ENCODE data around the gene ARHGEF28. TPM values are rescaled to one million over a fixed set of nuclear protein-coding genes. Genes with fewer than 3 reads are reported as not detected.

ARHGEF28 gene
- total RNA-seq, 1 experiment from 2014 or later, result 6.1 TPM

DNA sequence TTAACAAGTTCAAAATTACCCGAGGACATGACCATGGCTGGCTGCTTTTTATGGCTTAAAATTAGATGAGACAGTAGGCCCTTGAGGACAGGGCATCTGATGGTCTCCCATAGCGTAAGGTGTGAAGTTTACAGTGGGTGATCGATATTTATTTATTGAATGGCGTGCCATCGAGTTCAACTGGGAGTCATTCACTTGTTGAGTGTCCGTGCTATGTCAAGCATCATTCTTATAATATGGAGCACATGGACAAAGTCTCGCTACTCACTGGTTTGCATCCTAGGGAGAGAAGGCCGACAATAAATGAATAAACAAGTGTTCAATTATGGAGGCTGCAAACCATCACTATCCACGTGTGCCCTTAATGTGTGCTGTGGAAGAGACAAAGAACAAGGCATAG, 277.2 kb downstream of the ARHGEF28 start:
- H2AFZ ChIP-seq (ENCODE audit: low read depth, low read length, poor library complexity, severe bottlenecking), result no peak overlapping the region
- BruUV-seq (replicated peaks), result no TSS peak
- TF ChIP-seq EGR1 (IDR thresholded peaks at IDR 0.05; ENCODE audit: low read depth), result no peak
- TF ChIP-seq RAD21 (IDR thresholded peaks at IDR 0.05; ENCODE audit: low read depth), result no peak
- no peak for TF ChIP-seq JUND (IDR thresholded peaks at IDR 0.05)
- no peak for TF ChIP-seq POLR2A (IDR thresholded peaks at IDR 0.05; ENCODE audit: borderline replicate concordance, extremely low read depth, insufficient read depth, insufficient read length)
- no peak for TF ChIP-seq EZH2 (IDR thresholded peaks at IDR 0.05)
- no peak for TF ChIP-seq SIN3A (IDR thresholded peaks at IDR 0.05; ENCODE audit: low read depth)
- TF ChIP-seq, protein P1, sequence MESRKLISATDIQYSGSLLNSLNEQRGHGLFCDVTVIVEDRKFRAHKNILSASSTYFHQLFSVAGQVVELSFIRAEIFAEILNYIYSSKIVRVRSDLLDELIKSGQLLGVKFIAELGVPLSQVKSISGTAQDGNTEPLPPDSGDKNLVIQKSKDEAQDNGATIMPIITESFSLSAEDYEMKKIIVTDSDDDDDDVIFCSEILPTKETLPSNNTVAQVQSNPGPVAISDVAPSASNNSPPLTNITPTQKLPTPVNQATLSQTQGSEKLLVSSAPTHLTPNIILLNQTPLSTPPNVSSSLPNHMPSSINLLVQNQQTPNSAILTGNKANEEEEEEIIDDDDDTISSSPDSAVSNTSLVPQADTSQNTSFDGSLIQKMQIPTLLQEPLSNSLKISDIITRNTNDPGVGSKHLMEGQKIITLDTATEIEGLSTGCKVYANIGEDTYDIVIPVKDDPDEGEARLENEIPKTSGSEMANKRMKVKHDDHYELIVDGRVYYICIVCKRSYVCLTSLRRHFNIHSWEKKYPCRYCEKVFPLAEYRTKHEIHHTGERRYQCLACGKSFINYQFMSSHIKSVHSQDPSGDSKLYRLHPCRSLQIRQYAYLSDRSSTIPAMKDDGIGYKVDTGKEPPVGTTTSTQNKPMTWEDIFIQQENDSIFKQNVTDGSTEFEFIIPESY (IDR thresholded peaks at IDR 0.05; ENCODE audit: extremely low read depth, insufficient replicate concordance, low read length), result no peak
- no peak for TF ChIP-seq EZH2phosphoT487 (IDR thresholded peaks at IDR 0.05; ENCODE audit: borderline replicate concordance)
- no peak for TF ChIP-seq CEBPB (IDR thresholded peaks at IDR 0.05; ENCODE audit: low read depth)
- TF ChIP-seq ZNF274 (IDR thresholded peaks at IDR 0.05; ENCODE audit: low read depth, low read length), result no peak
- TF ChIP-seq, protein P2, sequence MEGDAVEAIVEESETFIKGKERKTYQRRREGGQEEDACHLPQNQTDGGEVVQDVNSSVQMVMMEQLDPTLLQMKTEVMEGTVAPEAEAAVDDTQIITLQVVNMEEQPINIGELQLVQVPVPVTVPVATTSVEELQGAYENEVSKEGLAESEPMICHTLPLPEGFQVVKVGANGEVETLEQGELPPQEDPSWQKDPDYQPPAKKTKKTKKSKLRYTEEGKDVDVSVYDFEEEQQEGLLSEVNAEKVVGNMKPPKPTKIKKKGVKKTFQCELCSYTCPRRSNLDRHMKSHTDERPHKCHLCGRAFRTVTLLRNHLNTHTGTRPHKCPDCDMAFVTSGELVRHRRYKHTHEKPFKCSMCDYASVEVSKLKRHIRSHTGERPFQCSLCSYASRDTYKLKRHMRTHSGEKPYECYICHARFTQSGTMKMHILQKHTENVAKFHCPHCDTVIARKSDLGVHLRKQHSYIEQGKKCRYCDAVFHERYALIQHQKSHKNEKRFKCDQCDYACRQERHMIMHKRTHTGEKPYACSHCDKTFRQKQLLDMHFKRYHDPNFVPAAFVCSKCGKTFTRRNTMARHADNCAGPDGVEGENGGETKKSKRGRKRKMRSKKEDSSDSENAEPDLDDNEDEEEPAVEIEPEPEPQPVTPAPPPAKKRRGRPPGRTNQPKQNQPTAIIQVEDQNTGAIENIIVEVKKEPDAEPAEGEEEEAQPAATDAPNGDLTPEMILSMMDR (IDR thresholded peaks at IDR 0.05 in 2 of 3, conservative IDR thresholded peaks at IDR 0.05 in 1 of 3; ENCODE audit: borderline replicate concordance in 1 of 3, insufficient read depth in 1 of 3, low read depth in 2 of 3, low read length in 2 of 3), result no peak
- H3K27ac ChIP-seq (ENCODE audit: low read depth, low read length), result no peak overlapping the region
- H3K36me3 ChIP-seq (ENCODE audit: control insufficient read depth in 1 of 2, insufficient read depth in 2 of 2, low read length in 2 of 2), result no peaks in the 10 kb centered on the region
- H4K20me1 ChIP-seq (ENCODE audit: insufficient read depth), result no peaks in the 10 kb centered on the region
- ATAC-seq, result no peak
- CTCF ChIA-PET, result interaction anchor here (1.7 to 2.6 kb wide), 3 partner anchors 14 to 746 kb away, joined by 3 to 18 read pairs (median 11); partner anchors contain the start of gene ENC1
- H3K4me1 ChIP-seq (ENCODE audit: control insufficient read depth in 1 of 2, insufficient read depth in 2 of 2, low read length in 2 of 2), result peaks cover 18% of the 10 kb centered on the region in 2 experiments; a peak in 3 of 4 replicates
- H3K9me2 ChIP-seq (ENCODE audit: insufficient read depth), result no peaks in the 10 kb centered on the region
- H3K4me3 ChIP-seq (replicated peaks in 1 of 2; ENCODE audit: low read depth in 1 of 2, low read length in 2 of 2), result no peak overlapping the region
- H3K27me3 ChIP-seq (ENCODE audit: insufficient read depth, low read length), result no peaks in the 10 kb centered on the region
- intact Hi-C loops (cut with micrococcal nuclease), result loop anchor here (5.0 to 10.0 kb wide), 5 partner anchors 114 to 1362 kb away; no protein-coding TSS in a partner anchor
- POLR2A ChIA-PET, result no interaction called here
- RAD21 ChIA-PET (ENCODE audit: low non-redundant PET in 1 of 2, low total read pairs in 2 of 2, uncharacterized antibody in 2 of 2, unreplicated experiment in 2 of 2), result interaction anchor here in 1 of 2 experiments (1.5 kb wide), 1 partner anchor 746 kb away, joined by 3 read pairs; no protein-coding TSS in a partner anchor
- H3K4me2 ChIP-seq (ENCODE audit: low read length), result no peak overlapping the region
- DNase-seq (ENCODE audit: low read depth, low spot score), result no peak
- no peaks in the 10 kb centered on the region for H3K79me2 ChIP-seq (ENCODE audit: insufficient read depth, low read length)
- no peaks in the 10 kb centered on the region for H3K9me3 ChIP-seq (ENCODE audit: control insufficient read depth in 1 of 2, insufficient read depth in 1 of 2, low read depth in 1 of 2, low read length in 2 of 2)
- no peak overlapping the region for H3K9ac ChIP-seq (ENCODE audit: low read length)
